ENCODE data around the gene ARHGEF17.

DNA sequence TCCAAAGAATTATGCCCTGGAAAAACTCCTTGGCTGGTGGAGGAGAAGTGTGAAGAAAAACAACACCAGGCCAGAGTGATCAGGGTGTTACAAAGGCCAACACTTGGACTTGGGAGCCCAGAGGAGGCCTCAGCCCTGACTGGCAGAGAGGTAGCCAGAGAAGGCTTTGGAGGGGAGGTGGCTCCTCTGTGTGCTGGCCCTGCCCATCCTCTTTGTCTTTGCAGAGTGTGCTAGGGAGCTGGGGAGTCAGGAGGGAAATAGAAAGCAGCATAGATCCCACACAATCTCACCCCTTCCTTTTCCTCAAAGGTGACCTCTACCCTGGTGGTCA lies 48.0 kb upstream of the ARHGEF17 start:
- TF ChIP-seq, protein P1, sequence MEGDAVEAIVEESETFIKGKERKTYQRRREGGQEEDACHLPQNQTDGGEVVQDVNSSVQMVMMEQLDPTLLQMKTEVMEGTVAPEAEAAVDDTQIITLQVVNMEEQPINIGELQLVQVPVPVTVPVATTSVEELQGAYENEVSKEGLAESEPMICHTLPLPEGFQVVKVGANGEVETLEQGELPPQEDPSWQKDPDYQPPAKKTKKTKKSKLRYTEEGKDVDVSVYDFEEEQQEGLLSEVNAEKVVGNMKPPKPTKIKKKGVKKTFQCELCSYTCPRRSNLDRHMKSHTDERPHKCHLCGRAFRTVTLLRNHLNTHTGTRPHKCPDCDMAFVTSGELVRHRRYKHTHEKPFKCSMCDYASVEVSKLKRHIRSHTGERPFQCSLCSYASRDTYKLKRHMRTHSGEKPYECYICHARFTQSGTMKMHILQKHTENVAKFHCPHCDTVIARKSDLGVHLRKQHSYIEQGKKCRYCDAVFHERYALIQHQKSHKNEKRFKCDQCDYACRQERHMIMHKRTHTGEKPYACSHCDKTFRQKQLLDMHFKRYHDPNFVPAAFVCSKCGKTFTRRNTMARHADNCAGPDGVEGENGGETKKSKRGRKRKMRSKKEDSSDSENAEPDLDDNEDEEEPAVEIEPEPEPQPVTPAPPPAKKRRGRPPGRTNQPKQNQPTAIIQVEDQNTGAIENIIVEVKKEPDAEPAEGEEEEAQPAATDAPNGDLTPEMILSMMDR (conservative IDR thresholded peaks at IDR 0.05 in 1 of 2, IDR thresholded peaks at IDR 0.05 in 1 of 2; ENCODE audit: low read depth in 1 of 2, low read length in 2 of 2), result no peak
- TF ChIP-seq EZH2 (IDR thresholded peaks at IDR 0.05; ENCODE audit: low read length, missing control alignments), result no peak
